BJ (cell line): ENCODE results near the gene PLEKHA1. TPM values are rescaled to one million over a fixed set of nuclear protein-coding genes. Genes with fewer than 3 reads are reported as not detected.

ENCODE experiments used
- CTCF ChIA-PET: fragments of 350-600 bp; formaldehyde crosslinking; extraction: SDS; loops from one replicate; lab custom pipeline; 2021; ENCODE audit warnings: antibody characterized with exemption, inconsistent platforms; lab: Yijun Ruan, JAX
- POLR2A ChIA-PET: fragments of 300-600 bp; sonication (Branson Sonifier 250); formaldehyde crosslinking; extraction: SDS; loops from one replicate; lab custom pipeline; 2021; ENCODE audit warnings: antibody characterized with exemption; lab: Charles Lee
- DNase-seq: peaks from one replicate; pipeline ENCODE4 v3.0.0-alpha.2; 2011; ENCODE audit warnings: low read depth
- H3K27me3 ChIP-seq: 2 replicates; pipeline ENCODE4 v1.6.0; 2011; ENCODE audit warnings: low read length; ENCODE audit not compliant: control insufficient read depth, insufficient read depth
- H3K36me3 ChIP-seq: 2 replicates; pipeline ENCODE4 v1.5.1; 2011; ENCODE audit warnings: low read length; ENCODE audit not compliant: control insufficient read depth, insufficient read depth
- H3K4me3 ChIP-seq: 2 replicates; pipeline ENCODE4 v1.5.1; 2011; ENCODE audit warnings: low read depth, mild to moderate bottlenecking, control low read depth, low read length
- CTCF ChIP-seq: IDR thresholded peaks from 2 replicates; pipeline ENCODE4 v1.5.1; 2011; ENCODE audit warnings: low read depth, mild to moderate bottlenecking, control low read depth, inconsistent platforms, low read length, moderate library complexity; ENCODE audit not compliant: insufficient read depth
- polyA plus RNA-seq: library from polyadenylated mRNA; depleted of rRNA; stranded (reverse); fragments of >200 nt; gene quantifications from 2 replicates; pipeline ENCODE4 v1.2.3, GENCODE V29; 2011

PLEKHA1 gene
- polyA plus RNA-seq, 1 experiment = 18.6 TPM

- TF ChIP-seq CTCF = no peak
- H3K36me3 ChIP-seq = no peaks in the 10 kb centered on the region
- H3K27me3 ChIP-seq = peaks cover 8% of the 10 kb centered on the region
- no peak overlapping the region for H3K4me3 ChIP-seq
- ChIA-PET POLR2A (no interaction called here), CTCF (interaction anchor here (0.9 to 3.5 kb wide), 2 partner anchors 20 to 156 kb away, joined by 5 to 19 read pairs; no protein-coding TSS in a partner anchor)
- DNase-seq = no peak
These were observed 81.0 kb downstream of the PLEKHA1 start for GRCh38 chr10:122455376-122456079.

- H3K27me3 ChIP-seq = peaks cover 8% of the 10 kb centered on the region
- no peak overlapping the region for H3K4me3 ChIP-seq
- H3K36me3 ChIP-seq = no peaks in the 10 kb centered on the region
- CTCF ChIA-PET = interaction anchor here (0.7 to 1.4 kb wide), 2 partner anchors 10 to 108 kb away, joined by 3 to 4 read pairs; no protein-coding TSS in a partner anchor
- DNase-seq = no peak
- TF ChIP-seq CTCF = no peak
- POLR2A ChIA-PET = no interaction called here
These were observed 83.4 kb downstream of the PLEKHA1 start for GRCh38 chr10:122457934-122458333.

GRCh38 chr10:122458693-122459092 is 84.2 kb downstream of the PLEKHA1 start:
- no peak for TF ChIP-seq CTCF
- CTCF ChIA-PET = interaction anchor here (0.5 to 1.4 kb wide), 2 partner anchors 47 to 107 kb away, joined by 3 read pairs; no protein-coding TSS in a partner anchor
- POLR2A ChIA-PET = no interaction called here

GRCh38 chr10:122459561-122460273 is 85.2 kb downstream of the PLEKHA1 start:
- CTCF ChIA-PET = interaction anchor here (1.2 kb wide), 1 partner anchor 10 kb away, joined by 3 read pairs; no protein-coding TSS in a partner anchor

More at GRCh38 chr10:122458693-122459092, 84.2 kb downstream of the PLEKHA1 start:
- no peak for DNase-seq
- no peak overlapping the region for H3K4me3 ChIP-seq
- H3K36me3 ChIP-seq = no peaks in the 10 kb centered on the region
- H3K27me3 ChIP-seq = peaks cover 10% of the 10 kb centered on the region

More at GRCh38 chr10:122459561-122460273, 85.2 kb downstream of the PLEKHA1 start:
- DNase-seq = no peak
- POLR2A ChIA-PET = no interaction called here
- no peak overlapping the region for H3K4me3 ChIP-seq
- peaks cover 8% of the 10 kb centered on the region for H3K27me3 ChIP-seq
- H3K36me3 ChIP-seq = no peaks in the 10 kb centered on the region
- no peak for TF ChIP-seq CTCF
